A549 (cell line): ENCODE measurements around the gene ATP8A1. TPM values are rescaled to one million over a fixed set of nuclear protein-coding genes. Genes with fewer than 3 reads are reported as not detected.

Source experiments
- ATAC-seq, 2 experiments: fragments of 200-7000 bp in 1 of 2; fragments of >200 bp in 1 of 2; cut with Nextera tagmentation in 1 of 2; cut with Tn5 transposase in 1 of 2; 3 replicates each; pipeline versions ENCODE4 v1.8.0 to v1.9.1; 2018 to 2020; ENCODE audit warnings: mild to moderate bottlenecking in 1 of 2, moderate library complexity in 1 of 2
- CTCF ChIA-PET: fragments of 300-600 bp; sonication (Branson Sonifier 250); formaldehyde crosslinking; extraction: SDS; loops from one replicate; lab custom pipeline; 2021; ENCODE audit warnings: antibody characterized with exemption, inconsistent platforms; lab: Yijun Ruan, JAX
- POLR2A ChIA-PET: fragments of 350-600 bp; formaldehyde crosslinking; extraction: SDS; loops from one replicate; lab custom pipeline; 2021; ENCODE audit warnings: antibody characterized with exemption, inconsistent platforms; lab: Yijun Ruan, JAX
- DNase-seq, 2 experiments: peaks; one replicate each; pipeline versions ENCODE4 v3.0.0 to v3.0.0-alpha.2; 2011 to 2016; ENCODE audit warnings: low read depth in 1 of 2, low spot score in 1 of 2
- FAIRE-seq: peaks from 2 replicates; lab custom pipeline; 2011; peaks lifted over from hg19 to GRCh38; lab: Jason Lieb, UNC
- H3K27ac ChIP-seq, 2 experiments: fragments of >200 bp; sonication (Bioruptor Twin); formaldehyde crosslinking; 3 replicates each; pipeline ENCODE4 v1.5.1; 2016 to 2017
- H3K4me1 ChIP-seq: fragments of >200 bp; sonication (Bioruptor Twin); formaldehyde crosslinking; 3 replicates; pipeline ENCODE4 v1.6.1; 2016
- H3K4me2 ChIP-seq: fragments of >200 bp; sonication (Bioruptor Twin); formaldehyde crosslinking; 3 replicates; pipeline ENCODE4 v1.6.1; 2016
- H3K4me3 ChIP-seq: fragments of >200 bp; sonication (Bioruptor Twin); formaldehyde crosslinking; 3 replicates; pipeline ENCODE4 v1.5.1; 2016
- H3K9me3 ChIP-seq: fragments of >200 bp; sonication (Bioruptor Twin); formaldehyde crosslinking; 3 replicates; pipeline ENCODE4 v1.6.1; 2016
- CBX2 ChIP-seq: fragments of 200-600 bp; sonication (generic); IDR thresholded peaks from 2 replicates; pipeline ENCODE4 v1.6.1; 2016; ENCODE audit warnings: low read depth, mild to moderate bottlenecking, borderline replicate concordance
- EHMT2 ChIP-seq: fragments of 200-600 bp; sonication (generic); IDR thresholded peaks from 2 replicates; pipeline ENCODE4 v1.6.1; 2016; ENCODE audit warnings: antibody characterized with exemption, low read depth, mild to moderate bottlenecking, moderate library complexity
- HDAC2 ChIP-seq: fragments of 200-600 bp; sonication (generic); IDR thresholded peaks from 2 replicates; pipeline ENCODE4 v1.6.1; 2016
- HEYL ChIP-seq: fragments of 250-450 bp; sonication (Bioruptor Pico); IDR thresholded peaks from 2 replicates; pipeline ENCODE4 v1.8.0; 2021; ENCODE audit warnings: mild to moderate bottlenecking, moderate library complexity
- HOXB5 ChIP-seq: fragments of 250-450 bp; sonication (Bioruptor Pico); IDR thresholded peaks from 2 replicates; pipeline ENCODE4 v1.5.0; 2020; ENCODE audit warnings: mild to moderate bottlenecking, moderate library complexity
- MYC ChIP-seq: IDR thresholded peaks from 2 replicates; pipeline ENCODE4 v1.6.1; 2012; ENCODE audit warnings: mild to moderate bottlenecking, inconsistent platforms, low read length, improper control_type of control experiment, borderline replicate concordance
- POLR2A ChIP-seq: IDR thresholded peaks from 2 replicates; pipeline ENCODE4 v1.6.1; 2012; ENCODE audit warnings: mild to moderate bottlenecking, low read length
- RAD21 ChIP-seq, 2 experiments: fragments of >200 bp in 1 of 2; sonication (Bioruptor Twin) in 1 of 2; formaldehyde crosslinking in 1 of 2; IDR thresholded peaks in 1 of 2; conservative IDR thresholded peaks in 1 of 2; 2 replicates in 1 of 2; 3 replicates in 1 of 2; pipeline ENCODE4 v1.6.1; 2012 to 2018; ENCODE audit warnings: inconsistent platforms in 1 of 2
- RARB ChIP-seq: fragments of 250-450 bp; sonication (Bioruptor Pico); IDR thresholded peaks from 2 replicates; pipeline ENCODE4 v1.8.0; 2021; ENCODE audit warnings: mild to moderate bottlenecking, moderate library complexity
- RNF2 ChIP-seq: fragments of 200-600 bp; sonication (generic); IDR thresholded peaks from 2 replicates; pipeline ENCODE4 v1.6.1; 2016; ENCODE audit warnings: low read depth, mild to moderate bottlenecking, antibody characterized with exemption, moderate library complexity, borderline replicate concordance
- TP53 ChIP-seq: fragments of 250-450 bp; sonication (Bioruptor Pico); IDR thresholded peaks from 2 replicates; pipeline ENCODE4 v1.5.0; 2021; ENCODE audit warnings: mild to moderate bottlenecking, moderate library complexity
- ZC3H11A ChIP-seq: fragments of 450-650 bp; IDR thresholded peaks from 2 replicates; pipeline ENCODE4 v1.6.1; 2014; ENCODE audit warnings: antibody characterized with exemption, mild to moderate bottlenecking
- WGBS: methylation state at CpG from one replicate; pipeline ENCODE4 v1.1.6; 2017; ENCODE audit errors: missing lambda C conversion rate; 5-methylcytosine and 5-hydroxymethylcytosine counted together
- polyA plus RNA-seq, 4 experiments: library from polyadenylated mRNA; depleted of rRNA in 3 of 4; stranded (reverse); fragments of >200 nt; fragmentation: RNase III in 1 of 4; extraction: RNeasy Plus Mini Kit Qiagen cat#74134 plus additional on column Dnase treatment in 1 of 4; gene quantifications; 2 replicates in 3 of 4; 3 replicates in 1 of 4; pipeline ENCODE4 v1.2.3, GENCODE V29; 2011 to 2017
- TF ChIP-seq, protein P1 (sequence below): IDR thresholded peaks from 2 replicates; pipeline ENCODE4 v1.6.1; 2012
- TF ChIP-seq, protein P2 (sequence below): fragments of 450-650 bp; IDR thresholded peaks from 2 replicates; pipeline ENCODE4 v1.6.1; 2014; ENCODE audit warnings: antibody characterized with exemption
- TF ChIP-seq, protein P3 (sequence below): IDR thresholded peaks from 2 replicates; pipeline ENCODE4 v1.6.1; 2012; ENCODE audit warnings: low read depth, borderline replicate concordance
- TF ChIP-seq, protein P4 (sequence below): fragments of >200 bp; sonication (Bioruptor Twin); formaldehyde crosslinking; IDR thresholded peaks from 3 replicates; pipeline ENCODE4 v1.6.1; 2016
- TF ChIP-seq, protein P5 (sequence below): fragments of 250-450 bp; sonication (Bioruptor Pico); IDR thresholded peaks from 2 replicates; pipeline ENCODE4 v1.5.0; 2020; ENCODE audit warnings: low read depth, mild to moderate bottlenecking, moderate library complexity
- TF ChIP-seq, protein P6 (sequence below): fragments of 150-350 bp; IDR thresholded peaks from 2 replicates; pipeline ENCODE4 v1.6.1; 2014; ENCODE audit warnings: low read depth, mild to moderate bottlenecking, low read length

The ATP8A1 gene
- polyA plus RNA-seq, 2 of the 4 experiments (the other 2 are of a cell fraction), result 0.06 to 0.25 TPM

DNA sequence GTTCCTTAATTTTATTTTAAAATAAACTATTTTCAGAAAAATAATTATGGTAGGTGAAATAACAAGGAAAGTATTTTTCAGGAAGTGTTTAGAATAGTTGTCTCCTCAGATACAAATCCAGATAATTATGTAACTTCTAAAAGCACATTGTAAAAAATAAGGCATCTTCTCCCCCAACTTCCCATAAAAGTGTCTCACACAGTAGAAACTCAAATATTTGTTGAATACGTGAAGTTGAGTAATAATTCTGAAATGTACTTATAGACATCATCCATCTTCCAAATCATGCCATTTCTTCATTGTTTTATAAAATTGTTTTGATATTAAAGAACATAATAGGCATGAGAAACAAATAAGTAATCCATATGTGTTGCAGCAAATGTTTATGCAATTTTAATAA is 241.6 kb downstream of the ATP8A1 start:
- H3K4me2 ChIP-seq, result no peak overlapping the region
- no peak overlapping the region for H3K27ac ChIP-seq
- TF ChIP-seq HDAC2 (no peak), RARB (no peak), HEYL (CRISPR knock-in tag) (no peak), TP53 (CRISPR knock-in tag) (no peak), POLR2A (no peak), RNF2 (no peak), MYC (no peak), EHMT2 (no peak)
- TF ChIP-seq, protein P1, sequence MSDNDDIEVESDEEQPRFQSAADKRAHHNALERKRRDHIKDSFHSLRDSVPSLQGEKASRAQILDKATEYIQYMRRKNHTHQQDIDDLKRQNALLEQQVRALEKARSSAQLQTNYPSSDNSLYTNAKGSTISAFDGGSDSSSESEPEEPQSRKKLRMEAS, result no peak
- TF ChIP-seq, protein P2, sequence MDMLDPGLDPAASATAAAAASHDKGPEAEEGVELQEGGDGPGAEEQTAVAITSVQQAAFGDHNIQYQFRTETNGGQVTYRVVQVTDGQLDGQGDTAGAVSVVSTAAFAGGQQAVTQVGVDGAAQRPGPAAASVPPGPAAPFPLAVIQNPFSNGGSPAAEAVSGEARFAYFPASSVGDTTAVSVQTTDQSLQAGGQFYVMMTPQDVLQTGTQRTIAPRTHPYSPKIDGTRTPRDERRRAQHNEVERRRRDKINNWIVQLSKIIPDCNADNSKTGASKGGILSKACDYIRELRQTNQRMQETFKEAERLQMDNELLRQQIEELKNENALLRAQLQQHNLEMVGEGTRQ, result no peak
- TF ChIP-seq, protein P3, sequence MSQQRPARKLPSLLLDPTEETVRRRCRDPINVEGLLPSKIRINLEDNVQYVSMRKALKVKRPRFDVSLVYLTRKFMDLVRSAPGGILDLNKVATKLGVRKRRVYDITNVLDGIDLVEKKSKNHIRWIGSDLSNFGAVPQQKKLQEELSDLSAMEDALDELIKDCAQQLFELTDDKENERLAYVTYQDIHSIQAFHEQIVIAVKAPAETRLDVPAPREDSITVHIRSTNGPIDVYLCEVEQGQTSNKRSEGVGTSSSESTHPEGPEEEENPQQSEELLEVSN, result no peak
- DNase-seq (no peak), FAIRE-seq (no peak), ATAC-seq (no peak)
- H3K4me3 ChIP-seq, result no peak overlapping the region
- ChIA-PET POLR2A (no interaction called here), CTCF (no interaction called here)
- WGBS, result 9% methylated on average over 1 of the region's 1 CpG
- no peaks in the 10 kb centered on the region for H3K9me3 ChIP-seq
- no peaks in the 10 kb centered on the region for H3K4me1 ChIP-seq

DNA sequence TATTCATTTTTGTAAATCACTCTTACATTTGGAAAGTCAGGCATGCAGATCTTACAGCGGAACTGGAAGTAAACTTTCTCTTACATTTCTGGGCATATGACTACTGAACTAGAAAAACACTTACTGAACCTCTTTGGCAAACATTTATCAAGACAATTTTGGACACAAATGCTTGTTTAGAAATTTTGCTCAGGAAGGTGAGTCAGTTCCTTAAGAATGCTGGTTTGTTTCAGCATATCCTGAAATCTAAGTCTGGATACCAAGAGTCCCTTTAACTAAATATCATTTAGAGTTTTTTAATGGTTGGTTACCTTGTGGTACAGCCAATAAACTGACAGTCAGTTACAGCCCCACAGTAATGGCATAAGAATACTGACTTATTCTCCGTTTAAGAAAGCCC is 244.7 kb downstream of the ATP8A1 start:
- POLR2A ChIA-PET, result no interaction called here
- 23% methylated on average over 2 of the region's 2 CpGs for WGBS
- no peak overlapping the region for H3K4me2 ChIP-seq
- TF ChIP-seq HOXB5 (no peak), HEYL (CRISPR knock-in tag) (no peak), RNF2 (no peak), RAD21 (conservative IDR thresholded peaks at IDR 0.05 in 1 of 2, IDR thresholded peaks at IDR 0.05 in 1 of 2) (no peak), MYC (no peak)
- TF ChIP-seq, protein P4, sequence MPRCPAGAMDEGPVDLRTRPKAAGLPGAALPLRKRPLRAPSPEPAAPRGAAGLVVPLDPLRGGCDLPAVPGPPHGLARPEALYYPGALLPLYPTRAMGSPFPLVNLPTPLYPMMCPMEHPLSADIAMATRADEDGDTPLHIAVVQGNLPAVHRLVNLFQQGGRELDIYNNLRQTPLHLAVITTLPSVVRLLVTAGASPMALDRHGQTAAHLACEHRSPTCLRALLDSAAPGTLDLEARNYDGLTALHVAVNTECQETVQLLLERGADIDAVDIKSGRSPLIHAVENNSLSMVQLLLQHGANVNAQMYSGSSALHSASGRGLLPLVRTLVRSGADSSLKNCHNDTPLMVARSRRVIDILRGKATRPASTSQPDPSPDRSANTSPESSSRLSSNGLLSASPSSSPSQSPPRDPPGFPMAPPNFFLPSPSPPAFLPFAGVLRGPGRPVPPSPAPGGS, result no peak
- H3K4me1 ChIP-seq, result no peaks in the 10 kb centered on the region
- H3K9me3 ChIP-seq, result no peaks in the 10 kb centered on the region
- H3K4me3 ChIP-seq, result no peak overlapping the region
- DNase-seq (no peak), FAIRE-seq (no peak), ATAC-seq (no peak)
- H3K27ac ChIP-seq, result no peak overlapping the region
- CTCF ChIA-PET, result no interaction called here

DNA sequence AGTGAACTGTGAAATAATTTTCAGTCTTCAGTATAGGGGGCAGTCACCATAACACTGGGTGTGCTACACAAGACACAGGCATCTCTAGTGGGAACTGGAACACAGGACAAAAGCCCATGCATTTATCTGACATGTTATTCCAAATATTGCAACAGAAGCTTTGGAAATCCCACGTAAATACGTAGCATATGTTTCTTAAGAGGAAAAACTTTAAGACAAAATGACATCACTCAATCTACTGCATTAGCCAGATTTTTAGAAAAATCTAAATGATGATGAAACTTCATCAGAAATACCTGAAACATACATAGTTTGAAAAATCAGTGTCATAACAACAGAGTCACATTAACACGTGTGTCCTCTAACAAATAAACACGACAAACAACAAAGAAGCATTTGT is 245.1 kb downstream of the ATP8A1 start:
- Histone ChIP-seq H3K4me2 (no peak overlapping the region), H3K4me3 (no peak overlapping the region), H3K4me1 (no peaks in the 10 kb centered on the region), H3K9me3 (no peaks in the 10 kb centered on the region), H3K27ac (no peak overlapping the region)
- TF ChIP-seq ZC3H11A, result no peak
- TF ChIP-seq CBX2, result no peak
- TF ChIP-seq, protein P5, sequence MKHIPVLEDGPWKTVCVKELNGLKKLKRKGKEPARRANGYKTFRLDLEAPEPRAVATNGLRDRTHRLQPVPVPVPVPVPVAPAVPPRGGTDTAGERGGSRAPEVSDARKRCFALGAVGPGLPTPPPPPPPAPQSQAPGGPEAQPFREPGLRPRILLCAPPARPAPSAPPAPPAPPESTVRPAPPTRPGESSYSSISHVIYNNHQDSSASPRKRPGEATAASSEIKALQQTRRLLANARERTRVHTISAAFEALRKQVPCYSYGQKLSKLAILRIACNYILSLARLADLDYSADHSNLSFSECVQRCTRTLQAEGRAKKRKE (CRISPR knock-in tag), result no peak
- TF ChIP-seq, protein P1, result no peak
- TF ChIP-seq, protein P6, sequence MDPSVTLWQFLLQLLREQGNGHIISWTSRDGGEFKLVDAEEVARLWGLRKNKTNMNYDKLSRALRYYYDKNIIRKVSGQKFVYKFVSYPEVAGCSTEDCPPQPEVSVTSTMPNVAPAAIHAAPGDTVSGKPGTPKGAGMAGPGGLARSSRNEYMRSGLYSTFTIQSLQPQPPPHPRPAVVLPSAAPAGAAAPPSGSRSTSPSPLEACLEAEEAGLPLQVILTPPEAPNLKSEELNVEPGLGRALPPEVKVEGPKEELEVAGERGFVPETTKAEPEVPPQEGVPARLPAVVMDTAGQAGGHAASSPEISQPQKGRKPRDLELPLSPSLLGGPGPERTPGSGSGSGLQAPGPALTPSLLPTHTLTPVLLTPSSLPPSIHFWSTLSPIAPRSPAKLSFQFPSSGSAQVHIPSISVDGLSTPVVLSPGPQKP, result no peak
- no peak for FAIRE-seq
- DNase-seq, result no peak
- POLR2A ChIA-PET, result no interaction called here
- CTCF ChIA-PET, result interaction anchor here (1.1 kb wide), 1 partner anchor 20 kb away, joined by 3 read pairs; no protein-coding TSS in a partner anchor
- WGBS, result 37% methylated on average over 4 of the region's 4 CpGs
- no peak for ATAC-seq
